HG03108 (cell line): ENCODE results near the gene HSD17B2.

Experiments used
- ATAC-seq: cut with Tn5 transposase; IDR thresholded peaks from one replicate; pipeline ENCODE4 v1.9.1; 2021; ENCODE audit warnings: moderate library complexity; ENCODE audit not compliant: unreplicated experiment

The HSD17B2 gene

DNA sequence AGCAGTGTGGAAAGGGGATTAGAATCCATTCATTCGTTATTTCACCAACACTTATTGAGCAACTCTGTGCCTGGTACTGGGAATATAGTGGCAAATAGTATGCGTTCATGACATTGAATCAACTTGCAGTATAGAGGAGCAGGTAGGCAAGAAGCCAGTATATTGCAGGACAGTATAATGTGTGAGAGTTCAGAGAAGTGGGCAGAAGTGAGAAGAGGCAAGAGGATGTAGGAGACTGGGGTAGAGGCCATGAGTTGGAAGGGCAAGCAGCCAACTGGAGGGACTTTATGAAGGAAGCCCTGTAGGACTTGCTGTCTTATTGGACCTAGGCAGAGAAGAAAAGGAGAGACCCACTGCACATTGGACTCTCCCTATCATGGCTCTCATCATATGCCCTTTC lies 12.3 kb downstream of the HSD17B2 start:
- ATAC-seq, result no peak

GRCh38 chr16:82047787-82048186 lies 12.7 kb downstream of the HSD17B2 start:
- ATAC-seq, result no peak

DNA sequence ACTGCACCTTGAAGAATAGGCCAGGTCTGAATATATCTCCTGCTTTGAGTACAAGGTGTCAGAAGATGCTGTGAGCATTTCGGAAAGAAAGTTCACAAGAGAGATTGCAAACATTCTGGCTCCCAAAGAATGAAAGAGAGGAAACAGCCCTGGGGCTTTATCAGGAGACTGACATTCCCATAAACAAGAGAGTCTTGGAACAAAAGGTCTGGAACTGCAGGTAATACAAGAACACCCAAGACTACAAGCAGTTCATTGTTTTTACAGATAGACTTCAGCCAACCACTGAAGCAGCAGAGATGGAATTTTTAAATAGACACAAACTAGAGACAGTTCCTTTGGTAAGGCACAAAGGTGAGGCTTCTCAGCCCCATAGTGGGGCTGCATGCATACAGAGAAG lies 14.4 kb downstream of the HSD17B2 start:
- ATAC-seq, result no peak

- no peak for ATAC-seq
Measured at GRCh38 chr16:82050506-82050905, 15.5 kb downstream of the HSD17B2 start.

- ATAC-seq, result no peak
Measured at GRCh38 chr16:82050909-82051357, 15.9 kb downstream of the HSD17B2 start.

GRCh38 chr16:82051656-82052055 lies 16.6 kb downstream of the HSD17B2 start:
- no peak for ATAC-seq

DNA sequence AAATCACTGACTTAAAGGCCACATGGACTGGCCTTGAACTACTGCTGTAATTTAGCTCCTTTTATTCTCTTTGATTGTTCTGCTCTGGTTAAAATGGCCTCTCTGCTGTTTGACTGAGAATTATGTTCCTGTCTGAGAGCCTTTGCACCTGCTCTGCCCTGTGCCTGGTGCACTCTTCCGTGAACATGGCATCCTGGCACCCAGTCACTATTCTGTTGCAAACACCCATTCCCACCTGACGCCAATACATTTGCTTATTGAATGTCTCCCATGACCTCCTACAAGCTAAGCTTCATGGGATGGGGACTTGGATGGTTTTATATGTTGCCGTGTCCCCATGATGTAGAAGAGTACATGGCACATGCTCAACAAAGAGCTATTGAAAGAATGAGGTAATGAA lies 20.1 kb downstream of the HSD17B2 start:
- no peak for ATAC-seq

DNA sequence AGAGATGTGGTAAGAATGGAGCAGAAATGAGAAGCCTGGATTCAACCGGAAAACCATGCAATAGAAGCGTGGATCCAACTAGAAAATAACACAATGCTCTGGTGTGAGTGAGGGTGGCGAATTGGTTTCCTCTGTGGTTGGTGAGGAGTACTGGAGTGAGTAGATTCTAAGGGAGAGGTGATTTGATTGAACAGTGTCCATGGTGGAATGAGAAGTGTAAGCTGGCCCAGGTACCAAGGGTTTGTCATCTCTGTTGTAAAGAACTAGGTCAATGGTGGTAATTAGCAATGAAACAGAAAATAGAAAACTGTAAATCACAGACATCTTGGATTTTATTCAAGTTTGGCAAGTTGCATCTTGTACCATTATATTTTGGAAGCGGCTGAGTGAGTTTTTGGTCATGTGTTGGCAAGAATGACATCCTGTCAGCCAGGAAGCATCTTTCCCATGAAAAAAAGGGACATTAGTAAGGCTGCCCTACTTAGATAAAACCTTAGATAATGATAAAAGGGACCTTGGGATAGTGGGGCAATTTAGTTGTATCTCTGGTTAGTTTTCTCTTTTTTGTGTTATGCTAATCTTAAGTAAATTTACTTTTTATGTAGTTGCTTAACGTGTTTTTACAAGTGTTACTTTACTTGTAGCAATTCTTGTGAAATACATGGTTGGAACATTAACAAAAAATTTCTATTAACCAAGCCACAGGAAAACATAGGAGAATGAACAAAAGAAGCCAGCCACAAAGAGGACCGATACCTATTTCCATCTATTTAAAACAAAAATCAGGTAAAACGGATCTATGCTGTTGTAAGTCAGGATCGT lies 20.9 kb downstream of the HSD17B2 start:
- no peak for ATAC-seq

- no peak for ATAC-seq
Measured at GRCh38 chr16:82056550-82056896, 21.5 kb downstream of the HSD17B2 start.

- no peak for ATAC-seq
Measured at GRCh38 chr16:82059161-82059982, 24.3 kb downstream of the HSD17B2 start.

DNA sequence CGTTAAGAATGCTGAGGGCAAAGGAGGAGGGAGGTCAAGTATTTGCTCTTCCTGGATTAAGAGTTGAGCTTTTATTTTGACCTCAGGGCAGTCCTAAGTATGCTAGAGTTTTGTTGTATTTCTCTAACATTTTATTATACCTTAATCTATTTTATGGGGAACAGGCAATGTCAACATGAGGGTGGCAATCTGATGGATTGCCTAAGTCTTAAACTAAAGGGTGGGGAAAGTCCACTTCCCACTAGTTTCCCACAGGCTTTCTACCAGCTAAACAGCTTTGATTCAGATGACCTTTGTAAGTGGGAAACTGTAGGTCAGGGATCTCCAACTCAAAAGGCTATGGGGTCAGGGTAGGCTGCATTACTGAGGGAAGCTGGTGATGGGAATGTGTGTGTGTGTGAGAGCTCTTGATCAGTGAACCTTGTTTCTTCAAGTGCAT lies 24.9 kb downstream of the HSD17B2 start:
- no peak for ATAC-seq

- no peak for ATAC-seq
Measured at GRCh38 chr16:82061861-82062525, 26.9 kb downstream of the HSD17B2 start.

GRCh38 chr16:82062645-82063058 lies 27.6 kb downstream of the HSD17B2 start:
- ATAC-seq, result no peak

GRCh38 chr16:82063456-82064082 lies 28.5 kb downstream of the HSD17B2 start:
- ATAC-seq, result no peak

- ATAC-seq, result no peak
Measured at GRCh38 chr16:82067042-82067803, 32.2 kb downstream of the HSD17B2 start.

GRCh38 chr16:82067804-82068325 lies 32.8 kb downstream of the HSD17B2 start:
- no peak for ATAC-seq

DNA sequence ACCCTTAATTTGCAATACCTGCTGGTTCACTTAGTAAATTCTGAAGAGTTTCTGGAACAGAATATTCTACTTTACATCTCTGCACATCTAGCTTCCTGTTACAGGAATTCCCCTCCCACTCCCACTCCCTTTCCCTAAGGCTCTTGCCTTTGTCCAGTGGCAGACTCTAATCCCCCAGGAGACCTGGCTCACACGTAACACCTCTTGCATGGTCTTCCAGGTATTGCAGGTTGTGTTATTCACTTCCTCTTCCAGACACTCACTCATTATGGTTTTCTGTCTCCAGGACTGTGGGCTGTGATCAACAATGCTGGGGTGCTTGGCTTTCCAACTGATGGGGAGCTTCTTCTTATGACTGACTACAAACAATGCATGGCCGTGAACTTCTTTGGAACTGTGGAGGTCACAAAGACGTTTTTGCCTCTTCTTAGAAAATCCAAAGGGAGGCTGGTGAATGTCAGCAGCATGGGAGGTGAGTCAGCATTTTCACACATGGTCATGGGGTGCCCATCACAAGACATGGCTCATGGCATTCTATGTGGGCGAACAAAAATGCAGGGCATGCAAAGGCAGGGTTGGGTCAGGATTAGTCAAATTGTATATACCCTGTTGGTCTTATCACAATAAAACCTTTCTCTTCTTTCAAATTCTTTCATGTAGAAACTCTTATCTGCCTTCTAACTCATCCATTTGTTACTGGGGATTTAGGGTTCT lies 35.8 kb downstream of the HSD17B2 start:
- ATAC-seq, result no peak

GRCh38 chr16:82071421-82071820 lies 36.4 kb downstream of the HSD17B2 start:
- no peak for ATAC-seq

- ATAC-seq, result no peak
Measured at GRCh38 chr16:82072313-82072712, 37.3 kb downstream of the HSD17B2 start.
